Transverse colon (tissue), 4 donors: ENCODE results near the gene CTBP2. TPM values are rescaled to one million over a fixed set of nuclear protein-coding genes. Genes with fewer than 3 reads are reported as not detected.

ENCODE experiments used
- DNase-seq: peaks from one replicate; pipeline ENCODE4 v3.0.0-alpha.2; 2019
- H3K27ac ChIP-seq, 4 donors: fragments of 200-600 bp; sonication (generic); 2 replicates each; pipeline ENCODE4 v1.5.1; 2016 to 2018; ENCODE audit warnings: inconsistent platforms in 4 of 4
- H3K27me3 ChIP-seq: fragments of 200-600 bp; sonication (generic); 2 replicates; pipeline ENCODE4 v1.5.1; 2017; ENCODE audit warnings: inconsistent platforms
- H3K36me3 ChIP-seq, 4 donors: fragments of 200-600 bp; sonication (generic); 2 replicates each; pipeline ENCODE4 v1.5.1; 2017 to 2019; ENCODE audit warnings: inconsistent platforms in 4 of 4
- H3K4me1 ChIP-seq, 4 donors: fragments of 200-600 bp; sonication (generic); 2 replicates each; pipeline ENCODE4 v1.5.1; 2017 to 2020; ENCODE audit warnings: inconsistent platforms in 4 of 4
- H3K4me3 ChIP-seq, 4 donors: fragments of 200-600 bp; sonication (generic); 1 replicate in 1 of 4; 2 replicates in 3 of 4; pipeline versions ENCODE4 v1.5.1 to v1.6.1; 2017 to 2019; ENCODE audit warnings: inconsistent platforms in 4 of 4
- H3K9me3 ChIP-seq, 2 donors: fragments of 200-600 bp; sonication (generic); 2 replicates each; pipeline ENCODE4 v1.5.1; 2017 to 2019; ENCODE audit warnings: inconsistent platforms in 2 of 2
- CTCF ChIP-seq, 5 experiments: fragments of 200-600 bp in 3 of 5; fragments of 450-650 bp in 2 of 5; sonication (generic) in 3 of 5; IDR thresholded peaks; 1 replicate in 2 of 5; 2 replicates in 3 of 5; pipeline ENCODE4 v1.5.1; 2016 to 2017; ENCODE audit warnings: antibody characterized with exemption in 5 of 5, inconsistent platforms in 3 of 5, mild to moderate bottlenecking in 2 of 5, moderate library complexity in 1 of 5
- EP300 ChIP-seq: sonication (generic); formaldehyde crosslinking; IDR thresholded peaks from one replicate; pipeline ENCODE4 v1.6.1; 2017; ENCODE audit warnings: antibody characterized with exemption, low read depth
- POLR2A ChIP-seq: fragments of 450-650 bp; IDR thresholded peaks from one replicate; pipeline ENCODE4 v1.6.1; 2016; ENCODE audit warnings: antibody characterized with exemption, mild to moderate bottlenecking, moderate library complexity
- POLR2AphosphoS5 ChIP-seq, 3 donors: sonication (generic); formaldehyde crosslinking; IDR thresholded peaks; one replicate each; pipeline ENCODE4 v1.6.1; 2016; ENCODE audit warnings: antibody characterized with exemption in 3 of 3
- WGBS, 2 donors: methylation state at CpG; one replicate each; pipeline ENCODE4 v1.1.5; 2018; ENCODE audit warnings: low coverage in 1 of 2; 5-methylcytosine and 5-hydroxymethylcytosine counted together
- in situ Hi-C, 4 donors: fragments of 200-750 bp; cut with MboI; loops; one replicate each; pipeline versions ENCODE4 v1.15.0 to v1.15.1; 2017; ENCODE audit warnings: low sequenced_read_pairs in 3 of 4, low pct_ligation_motif_present in 1 of 4, low pct_unique_long_range_greater_than_20kb in 1 of 4
- intact Hi-C: fragments of 100-400 bp; cut with DNase I; formaldehyde crosslinking; loops from one replicate; pipeline ENCODE4 v1.15.1; 2023; ENCODE audit warnings: low total_unique reads
- total RNA-seq, 4 donors: library from RNA; depleted of rRNA; stranded (reverse); fragments of >200 nt; gene quantifications; one replicate each; pipeline ENCODE4 v1.1.0, GENCODE V29; 2016

The CTBP2 gene
- total RNA-seq, 4 donors from 2014 or later = 71.9 to 247 (median 98.4) TPM

- in situ Hi-C loops = no loop called here
- H3K27me3 ChIP-seq = no peaks in the 10 kb centered on the region
- peaks cover 10 to 18% (median 12%) of the 10 kb centered on the region in 4 donors for H3K4me1 ChIP-seq
- TF ChIP-seq CTCF (IDR thresholded peaks at IDR 0.05) (no peak), POLR2AphosphoS5 (IDR thresholded peaks at IDR 0.05) (no peak), POLR2A (no peak), EP300 (no peak)
- intact Hi-C loops = no loop called here
- H3K9me3 ChIP-seq = no peaks in the 10 kb centered on the region
- WGBS, 2 donors = 74% methylated on average over 35 of the region's 35 CpGs; no CpG with 5 or more reads in 1 of the 2 donors
- H3K27ac ChIP-seq = peak overlapping the region in 3 of 4 donors; percentile 26 to 41 (median 29)
- H3K4me3 ChIP-seq = no peak overlapping the region
- H3K36me3 ChIP-seq = peaks cover 0 to 29% (median 11%) of the 10 kb centered on the region in 4 donors
- peak; percentile 7 for DNase-seq
Measured at GRCh38 chr10:125000366-125001312, 159.7 kb downstream of the CTBP2 start.

- Histone ChIP-seq H3K4me1 (peaks cover 10 to 18% (median 12%) of the 10 kb centered on the region in 4 donors), H3K27me3 (no peaks in the 10 kb centered on the region), H3K36me3 (peaks cover 0 to 29% (median 13%) of the 10 kb centered on the region in 4 donors), H3K27ac (peak overlapping the region; percentile 2 to 41 (median 34)), H3K9me3 (no peaks in the 10 kb centered on the region), H3K4me3 (no peak overlapping the region)
- in situ Hi-C loops = no loop called here
- TF ChIP-seq POLR2AphosphoS5 (IDR thresholded peaks at IDR 0.05) (peak in 1 of 3 donors; percentile 17), EP300 (no peak), POLR2A (no peak), CTCF (IDR thresholded peaks at IDR 0.05) (no peak)
- 73% methylated on average over 26 of the region's 29 CpGs; no CpG with 5 or more reads in 1 of the 2 donors for WGBS, 2 donors
- DNase-seq = peak; percentile 17
- intact Hi-C loops = no loop called here
Measured at GRCh38 chr10:124999433-125000365, 160.7 kb downstream of the CTBP2 start.

- TF ChIP-seq EP300 = no peak
- no peak for TF ChIP-seq CTCF (IDR thresholded peaks at IDR 0.05)
- no peak for TF ChIP-seq POLR2AphosphoS5 (IDR thresholded peaks at IDR 0.05)
- TF ChIP-seq POLR2A = no peak
- no peaks in the 10 kb centered on the region for H3K9me3 ChIP-seq
- H3K27me3 ChIP-seq = no peaks in the 10 kb centered on the region
- intact Hi-C loops (no loop called here), in situ Hi-C loops (no loop called here)
- peak; percentile 6 for DNase-seq
- H3K4me1 ChIP-seq = peaks cover 10 to 18% (median 12%) of the 10 kb centered on the region in 4 donors
- no peak overlapping the region for H3K4me3 ChIP-seq
- 60 to 88% methylated on average over 1 to 13 of the region's 16 CpGs for WGBS, 2 donors
- H3K27ac ChIP-seq = peak overlapping the region in 3 of 4 donors; percentile 2 to 41 (median 26)
- peaks cover 0 to 34% (median 18%) of the 10 kb centered on the region in 4 donors for H3K36me3 ChIP-seq
Measured at GRCh38 chr10:124998624-124999291, 161.6 kb downstream of the CTBP2 start.
